ENCODE data around the gene ZBTB11. TPM values are rescaled to one million over a fixed set of nuclear protein-coding genes. Genes with fewer than 3 reads are reported as not detected.

Gene ZBTB11
- total and polyA plus RNA-seq, 2 of the 13 experiments (the other 11 are each of a cell fraction or from before 2014, with no cell fraction given) = 5.9 to 18.1 TPM

DNA sequence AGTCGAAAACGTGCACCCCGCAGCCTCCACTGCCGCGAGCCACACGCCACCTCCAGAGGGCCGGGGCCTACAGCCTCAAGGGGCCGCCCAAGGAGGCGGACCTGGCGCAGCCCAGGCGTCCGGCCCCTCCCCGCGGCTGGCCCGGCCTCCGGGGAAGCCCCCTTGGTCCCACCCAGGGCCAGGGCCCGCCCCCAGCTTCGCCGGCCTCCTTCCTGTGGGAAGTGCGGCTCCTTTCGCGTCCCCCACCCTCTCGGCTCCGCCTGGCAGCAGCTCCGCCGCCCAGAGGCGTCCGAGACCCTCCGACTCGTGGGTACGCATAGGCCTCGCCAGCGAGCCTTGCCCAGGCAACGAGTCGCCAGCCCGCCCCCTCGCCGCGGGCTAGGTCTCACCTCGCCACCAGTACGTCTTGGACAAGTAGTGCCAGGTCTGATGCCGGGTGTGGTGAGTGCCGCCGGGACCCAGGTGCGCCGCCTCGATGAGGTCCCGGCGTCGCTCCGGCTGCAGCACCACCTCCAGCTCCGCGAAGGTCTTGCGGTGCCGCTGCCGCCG, 642 bp downstream of the ZBTB11 start (continued):
- TF ChIP-seq, protein P1, sequence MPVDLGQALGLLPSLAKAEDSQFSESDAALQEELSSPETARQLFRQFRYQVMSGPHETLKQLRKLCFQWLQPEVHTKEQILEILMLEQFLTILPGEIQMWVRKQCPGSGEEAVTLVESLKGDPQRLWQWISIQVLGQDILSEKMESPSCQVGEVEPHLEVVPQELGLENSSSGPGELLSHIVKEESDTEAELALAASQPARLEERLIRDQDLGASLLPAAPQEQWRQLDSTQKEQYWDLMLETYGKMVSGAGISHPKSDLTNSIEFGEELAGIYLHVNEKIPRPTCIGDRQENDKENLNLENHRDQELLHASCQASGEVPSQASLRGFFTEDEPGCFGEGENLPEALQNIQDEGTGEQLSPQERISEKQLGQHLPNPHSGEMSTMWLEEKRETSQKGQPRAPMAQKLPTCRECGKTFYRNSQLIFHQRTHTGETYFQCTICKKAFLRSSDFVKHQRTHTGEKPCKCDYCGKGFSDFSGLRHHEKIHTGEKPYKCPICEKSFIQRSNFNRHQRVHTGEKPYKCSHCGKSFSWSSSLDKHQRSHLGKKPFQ (CRISPR knock-in tag; IDR thresholded peaks at IDR 0.05; ENCODE audit: insufficient replicate concordance) = peak; percentile 68
- TF ChIP-seq THRA (CRISPR knock-in tag; IDR thresholded peaks at IDR 0.05; ENCODE audit: borderline replicate concordance) (0 out of 2 replicates have a peak, but pooled peaks have one; percentile 21), CREB3 (CRISPR knock-in tag; IDR thresholded peaks at IDR 0.05) (no peak), MXD4 (CRISPR knock-in tag; IDR thresholded peaks at IDR 0.05) (peak; percentile 76), THAP9 (CRISPR knock-in tag; IDR thresholded peaks at IDR 0.05; ENCODE audit: borderline replicate concordance) (no peak), LBX2 (CRISPR knock-in tag; IDR thresholded peaks at IDR 0.05; ENCODE audit: borderline replicate concordance) (no peak), WIZ (CRISPR knock-in tag; IDR thresholded peaks at IDR 0.05) (0 out of 2 replicates have a peak, but pooled peaks have one; percentile 23), NBN (conservative IDR thresholded peaks at IDR 0.05) (no peak), ZNF839 (CRISPR knock-in tag; IDR thresholded peaks at IDR 0.05; ENCODE audit: borderline replicate concordance) (no peak), GTF3A (CRISPR knock-in tag; conservative IDR thresholded peaks at IDR 0.05) (no peak), NR2F1 (CRISPR knock-in tag; IDR thresholded peaks at IDR 0.05) (no peak), ZNF44 (CRISPR knock-in tag; IDR thresholded peaks at IDR 0.05) (no peak), TOPORS (CRISPR knock-in tag; IDR thresholded peaks at IDR 0.05) (peak; percentile 76; the same call in 1 of the 2 replicates), CCAR2 (optimal IDR thresholded peaks at IDR 0.05; ENCODE audit: low read depth, low read length) (no peak), ZKSCAN8 (CRISPR knock-in tag; IDR thresholded peaks at IDR 0.05; ENCODE audit: borderline replicate concordance) (no peak), NFE2L1 (CRISPR knock-in tag; IDR thresholded peaks at IDR 0.05; ENCODE audit: borderline replicate concordance) (no peak), BCL3 (CRISPR knock-in tag; IDR thresholded peaks at IDR 0.05) (peak; percentile 80; the same call in 1 of the 2 replicates), KLF6 (CRISPR knock-in tag; IDR thresholded peaks at IDR 0.05) (peak; percentile 18; the same call in 1 of the 2 replicates), CEBPG (CRISPR knock-in tag; IDR thresholded peaks at IDR 0.05) (no peak)
- TF ChIP-seq, protein P2, sequence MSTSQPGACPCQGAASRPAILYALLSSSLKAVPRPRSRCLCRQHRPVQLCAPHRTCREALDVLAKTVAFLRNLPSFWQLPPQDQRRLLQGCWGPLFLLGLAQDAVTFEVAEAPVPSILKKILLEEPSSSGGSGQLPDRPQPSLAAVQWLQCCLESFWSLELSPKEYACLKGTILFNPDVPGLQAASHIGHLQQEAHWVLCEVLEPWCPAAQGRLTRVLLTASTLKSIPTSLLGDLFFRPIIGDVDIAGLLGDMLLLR (CRISPR knock-in tag; IDR thresholded peaks at IDR 0.05) = no peak

All from HepG2 (cell line).